KBM-7 (cell line): ENCODE data around the gene AGPAT1.
"Not testable (repeated sequence)": the region's sequence is repeated elsewhere in the genome, so short reads cannot be mapped to it uniquely, and the experiment has no call there.

Experiments
- DNase-seq: peaks from one replicate; pipeline ENCODE4 v3.0.0-alpha.2; 2015
- in situ Hi-C: fragments of 300-500 bp; cut with MboI; formaldehyde crosslinking; loops from 2 replicates; pipeline ENCODE4 v1.14.3; 2020; ENCODE audit warnings: low sequenced_read_pairs, low pct_unique_long_range_greater_than_20kb, mixed read lengths

Gene AGPAT1

DNA sequence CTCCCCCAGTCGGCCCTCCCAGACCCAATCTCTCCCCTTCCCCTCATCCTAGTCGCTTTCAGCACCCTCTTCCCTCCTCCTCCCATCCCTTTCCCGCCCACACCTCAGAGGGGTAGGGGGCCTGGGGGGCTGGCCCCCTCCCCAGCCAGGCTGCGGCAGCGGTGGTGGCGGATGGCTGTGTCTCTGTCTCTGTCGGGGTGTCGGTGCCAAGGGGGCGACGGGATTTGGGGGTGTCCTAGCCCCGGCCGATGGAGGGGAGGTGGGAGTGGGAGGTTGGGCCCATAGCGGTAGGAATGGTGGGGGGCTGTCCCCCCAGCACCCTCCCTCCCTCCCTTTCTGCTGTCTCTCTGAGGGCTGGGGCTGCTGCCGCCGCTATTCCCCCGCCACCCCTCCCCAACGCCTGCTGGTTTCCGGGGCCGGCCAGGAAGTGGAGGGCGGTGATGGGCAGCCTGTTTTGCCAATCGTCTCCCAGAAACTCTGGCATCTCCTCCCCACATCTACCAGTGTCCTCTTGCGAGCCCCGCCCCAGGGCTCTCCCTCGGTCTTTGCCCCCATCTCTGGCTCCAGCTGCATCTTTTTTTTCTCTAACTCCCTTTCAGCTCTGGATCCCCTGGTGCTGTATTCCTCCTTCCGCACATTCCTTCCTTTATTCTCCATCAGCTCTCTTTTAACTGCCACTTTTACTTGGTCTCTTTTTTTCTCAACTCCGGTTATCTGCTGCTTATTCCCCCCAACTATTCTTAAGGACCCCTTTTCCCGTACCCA lies at the start of gene AGPAT1:
TSS of gene AGPAT1 (minus strand) at position 374 of the 765 bp plus-strand sequence. CDS start 4,588 bp downstream, outside the sequence.
- in situ Hi-C loops, result no loop called here
- peak; percentile 98 for DNase-seq

DNA sequence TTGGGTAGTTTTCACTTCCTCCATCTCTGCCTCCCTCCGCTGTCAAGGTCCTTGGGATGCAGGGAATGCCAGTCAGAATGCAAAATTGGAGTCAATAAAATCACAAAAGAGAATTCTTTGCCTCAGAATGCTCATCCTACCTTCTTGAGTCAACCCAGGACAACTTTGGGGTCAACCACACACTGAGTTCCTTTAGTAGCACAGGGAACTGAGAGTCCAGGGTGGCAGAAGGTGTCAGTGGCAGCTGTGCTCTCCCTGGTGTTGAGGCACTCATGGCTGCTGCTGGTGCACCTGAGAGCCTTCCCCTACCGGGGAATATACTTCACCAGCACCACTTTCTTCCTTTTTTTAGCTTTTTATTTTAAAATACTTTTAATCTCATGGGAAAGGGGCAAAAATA lies 48.8 kb upstream of the AGPAT1 start:
- in situ Hi-C loops, result no loop called here
- DNase-seq, result no peak

DNA sequence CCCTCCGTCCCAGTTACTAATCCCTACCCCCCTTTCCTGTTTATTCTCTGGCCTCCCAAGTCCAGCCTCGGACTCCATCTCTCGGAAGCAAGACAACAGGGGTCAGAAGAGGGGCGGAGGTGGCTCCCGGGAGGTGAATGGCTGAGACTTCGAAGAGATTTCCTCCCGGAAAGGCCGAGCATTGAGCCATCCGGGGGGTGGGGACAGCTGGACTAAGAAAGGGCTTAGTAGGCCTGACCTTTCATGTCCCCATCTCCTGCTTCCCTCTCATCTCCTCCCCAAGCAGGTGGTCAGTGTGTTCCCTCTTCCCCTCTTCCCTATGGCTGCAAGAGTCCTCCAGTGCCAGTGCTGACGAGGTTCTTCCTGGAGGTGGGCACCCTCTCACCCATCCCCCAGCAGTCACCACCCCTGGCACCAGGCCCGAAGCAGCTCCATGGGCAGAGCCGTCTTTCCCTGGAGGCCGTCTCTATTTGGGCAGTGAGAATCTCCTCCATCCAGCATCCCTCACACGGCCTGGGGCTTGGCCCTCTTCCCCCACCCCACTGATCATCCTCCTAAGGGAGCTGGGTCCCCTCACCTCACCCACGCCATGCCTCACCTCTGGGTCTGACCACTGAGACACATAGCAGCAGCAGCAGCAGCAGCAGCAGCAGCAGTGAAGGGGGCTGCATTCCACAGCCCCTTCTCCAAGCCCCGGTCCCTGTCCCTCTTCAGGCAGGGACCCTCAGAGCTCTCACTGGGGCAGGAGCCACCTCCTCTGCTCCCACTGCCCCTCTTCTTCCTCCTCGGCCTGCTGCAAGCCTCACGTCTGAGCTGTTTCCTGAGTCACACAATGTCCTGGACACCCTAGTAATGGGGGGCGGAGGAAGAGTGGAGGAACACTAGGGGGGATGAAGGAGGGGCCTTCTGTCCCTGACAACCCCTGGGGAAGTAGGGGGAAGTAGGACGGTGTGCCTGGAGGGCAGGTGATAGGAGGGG lies 47.7 kb upstream of the AGPAT1 start, which contains the start of gene NOTCH4:
TSS of gene NOTCH4 (minus strand) at position 810 of the 978 bp plus-strand sequence. CDS start at position 671, 139 bp downstream.
- in situ Hi-C loops, result no loop called here
- DNase-seq, result no peak

DNA sequence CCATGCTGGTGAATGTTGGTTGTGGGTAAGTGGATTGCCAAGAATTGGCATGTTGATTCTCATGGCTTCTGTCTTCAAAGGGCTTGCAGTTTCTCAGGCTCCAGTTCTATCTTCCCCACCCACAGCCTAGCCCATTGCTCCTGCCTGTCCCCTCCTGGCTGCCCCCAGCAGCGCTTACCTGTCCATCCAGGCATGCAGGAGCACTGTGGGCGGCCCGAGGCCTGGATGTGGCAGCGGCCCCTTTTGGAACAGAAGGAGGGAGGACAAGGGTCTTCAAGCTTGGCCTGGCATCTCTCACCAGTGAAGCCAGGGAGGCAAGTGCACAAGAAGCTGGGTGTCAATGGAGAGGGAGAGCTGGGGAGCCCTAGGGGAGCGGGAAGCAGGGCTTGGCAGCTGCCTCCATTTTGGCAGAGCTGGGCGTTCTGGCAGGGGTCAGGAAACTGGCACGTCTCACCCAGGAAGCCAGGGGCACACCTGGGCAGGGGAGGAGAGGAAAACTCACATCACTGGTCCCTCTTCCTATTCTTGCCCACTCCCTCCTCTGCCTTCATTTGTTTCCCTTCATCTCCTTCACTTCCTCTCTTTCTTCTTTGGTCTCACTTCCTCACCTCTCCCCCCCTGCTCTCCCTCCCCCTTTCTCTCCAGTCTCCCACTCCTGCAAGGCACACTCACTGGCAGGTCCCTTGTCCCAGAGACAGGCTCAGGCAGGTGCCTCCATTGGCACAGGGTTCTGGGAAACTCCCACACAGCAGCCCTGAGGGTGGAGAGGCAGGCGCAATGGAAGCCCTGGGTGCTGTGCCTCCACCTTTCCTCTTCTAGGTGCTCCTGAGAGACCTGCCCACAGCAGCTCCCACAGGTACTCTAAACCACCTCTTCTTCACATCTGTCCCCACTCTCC lies 46.7 kb upstream of the AGPAT1 start:
- DNase-seq, result no peak
- in situ Hi-C loops, result no loop called here

- DNase-seq, result no peak
- in situ Hi-C loops, result no loop called here
Observed at GRCh38 chr6:32220021-32220420, 44.1 kb upstream of the AGPAT1 start.

GRCh38 chr6:32218167-32218566 lies 42.3 kb upstream of the AGPAT1 start:
- in situ Hi-C loops, result no loop called here
- no peak for DNase-seq

- in situ Hi-C loops, result no loop called here
- no peak for DNase-seq
Observed at GRCh38 chr6:32216998-32217397, 41.1 kb upstream of the AGPAT1 start.

DNA sequence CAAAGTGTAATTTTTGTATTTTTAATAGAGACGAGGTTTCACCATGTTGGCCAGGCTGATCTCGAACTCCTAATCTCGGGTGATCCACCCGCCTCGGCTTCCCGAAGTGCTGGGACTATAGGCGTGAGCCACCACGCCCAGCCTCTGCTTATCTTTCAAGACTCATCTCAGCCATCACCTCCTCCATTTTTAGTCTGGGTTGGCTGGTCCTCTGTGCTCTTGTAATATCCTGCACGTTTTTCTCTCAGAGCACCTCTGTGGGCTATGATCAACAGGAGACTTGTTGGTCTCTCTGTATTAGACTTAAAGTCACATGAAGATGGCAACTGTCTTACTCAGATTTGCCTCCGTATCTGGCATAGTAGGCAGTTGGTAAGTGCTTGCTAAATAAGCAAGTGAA lies 40.4 kb upstream of the AGPAT1 start:
- no peak for DNase-seq
- in situ Hi-C loops, result no loop called here

GRCh38 chr6:32215617-32216016 lies 39.7 kb upstream of the AGPAT1 start:
- DNase-seq, result no peak
- in situ Hi-C loops, result no loop called here

GRCh38 chr6:32214126-32214525 lies 38.2 kb upstream of the AGPAT1 start:
- in situ Hi-C loops, result no loop called here

DNA sequence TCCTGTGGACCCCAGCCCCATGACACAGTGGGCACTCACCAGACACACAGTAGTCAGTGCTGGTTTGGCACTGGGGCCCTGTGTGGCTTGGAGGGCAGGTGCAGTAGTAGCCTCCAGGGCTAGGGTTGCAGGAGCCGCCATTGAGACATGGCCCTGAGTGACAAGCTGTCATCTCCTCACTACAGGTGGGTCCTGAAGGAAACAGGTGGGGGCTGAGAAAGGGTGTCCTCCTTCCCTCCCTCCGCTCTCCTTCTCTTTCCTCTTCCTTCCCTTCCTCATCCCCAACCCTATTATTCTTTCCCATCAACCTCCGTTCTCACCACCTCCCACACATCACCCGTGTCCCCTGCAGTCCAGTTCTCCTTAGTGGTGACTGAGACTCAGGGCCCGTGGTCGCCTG lies 37.8 kb upstream of the AGPAT1 start:
- in situ Hi-C loops, result no loop called here
- no peak for DNase-seq

More at GRCh38 chr6:32214126-32214525, 38.2 kb upstream of the AGPAT1 start:
- DNase-seq, result peak; percentile 29

DNA sequence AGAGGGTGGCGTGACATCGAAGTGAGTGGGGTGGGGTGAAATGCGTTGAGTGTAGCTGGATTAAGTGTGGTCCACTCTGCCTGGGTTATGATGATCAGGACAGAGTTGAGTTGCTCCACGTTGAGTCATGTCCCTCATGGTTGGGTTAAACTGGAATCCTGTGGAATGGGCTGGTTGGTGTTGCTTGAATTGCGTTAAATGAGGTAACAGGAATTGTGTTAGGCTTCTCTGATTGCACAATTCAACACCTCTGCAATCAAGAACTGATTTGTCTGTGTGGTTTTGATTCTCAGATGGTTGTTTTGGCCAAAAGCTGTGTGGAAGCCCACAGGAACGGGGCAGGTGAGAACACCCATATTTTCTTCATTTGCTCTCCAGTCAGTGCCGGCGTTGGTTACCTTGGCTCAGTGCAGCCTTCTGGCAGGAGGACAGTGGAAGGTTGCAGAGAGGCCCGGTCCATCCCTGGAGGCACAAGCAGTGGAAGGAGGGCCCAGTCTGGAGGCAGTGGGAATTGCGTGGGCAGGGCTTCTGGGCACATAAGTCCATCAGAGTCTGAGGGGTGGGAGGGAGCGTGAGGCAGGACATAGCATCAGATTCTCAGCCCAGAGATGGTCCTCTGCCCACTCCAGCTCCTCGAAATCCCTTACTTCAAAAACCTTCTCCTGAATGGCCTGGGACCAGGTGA lies 36.3 kb upstream of the AGPAT1 start:
- no peak for DNase-seq
- in situ Hi-C loops, result no loop called here

DNA sequence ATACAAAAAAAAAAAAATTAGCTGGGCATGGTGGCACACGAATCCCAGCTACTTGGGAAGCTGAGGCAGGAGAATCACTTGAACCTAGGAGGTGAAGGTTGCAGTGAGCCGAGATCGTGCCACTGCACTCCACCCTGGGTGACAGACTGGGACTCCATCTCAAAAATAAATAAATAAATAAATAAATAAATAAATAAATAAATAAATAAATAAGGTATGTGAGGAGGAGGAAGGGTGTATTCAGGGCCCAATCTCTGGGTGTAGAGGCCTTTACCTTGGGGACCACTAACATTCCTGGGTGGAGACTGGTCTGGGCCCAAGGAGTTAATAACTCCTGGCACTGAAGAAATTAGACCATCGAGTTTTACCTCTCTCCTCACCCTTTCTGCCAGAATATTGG lies 35.5 kb upstream of the AGPAT1 start:
- in situ Hi-C loops, DNase-seq: not testable (repeated sequence)

- DNase-seq, result no peak
- in situ Hi-C loops, result no loop called here
Observed at GRCh38 chr6:32210191-32210601, 34.3 kb upstream of the AGPAT1 start.

DNA sequence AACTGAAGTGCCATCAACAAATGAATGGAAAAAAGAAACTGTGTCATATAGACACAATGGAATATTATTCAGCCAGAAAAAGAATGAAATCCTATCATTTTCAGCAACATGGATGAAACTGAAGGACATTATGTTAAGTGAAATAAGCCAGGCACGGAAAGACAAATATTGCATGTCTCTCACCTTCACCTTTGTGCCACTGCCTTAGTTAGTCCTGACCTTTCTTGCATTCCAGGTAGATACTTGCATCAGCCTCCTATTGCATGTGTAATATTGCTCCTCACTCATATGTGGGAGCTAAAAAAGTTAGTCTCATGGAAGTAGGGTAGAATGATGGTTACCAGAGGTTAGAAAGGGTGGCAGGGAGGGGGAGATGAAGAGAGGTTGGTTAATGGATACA lies 33.1 kb upstream of the AGPAT1 start:
- in situ Hi-C loops, result no loop called here
- no peak for DNase-seq

DNA sequence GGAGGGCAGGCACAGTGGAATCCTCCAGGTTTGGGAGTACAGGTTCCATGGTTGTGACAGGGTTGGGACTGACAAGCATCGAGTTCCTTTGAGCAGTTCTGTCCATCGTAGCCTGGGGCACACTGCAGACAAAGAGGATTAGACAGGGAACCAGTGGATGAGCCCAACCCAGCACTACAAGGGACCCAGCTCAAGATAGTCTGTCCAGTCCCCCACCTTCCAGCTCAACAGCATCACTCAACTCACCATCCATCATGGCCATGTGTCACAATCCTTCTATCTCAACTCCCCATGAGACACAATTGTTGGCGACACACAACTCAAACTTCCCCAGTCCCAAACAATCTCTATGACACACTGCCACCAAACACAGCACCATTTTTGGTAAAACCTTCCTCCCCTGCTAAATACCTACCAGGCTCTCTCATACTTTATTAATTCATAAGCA lies 28.4 kb upstream of the AGPAT1 start:
- in situ Hi-C loops, result no loop called here
- no peak for DNase-seq

DNA sequence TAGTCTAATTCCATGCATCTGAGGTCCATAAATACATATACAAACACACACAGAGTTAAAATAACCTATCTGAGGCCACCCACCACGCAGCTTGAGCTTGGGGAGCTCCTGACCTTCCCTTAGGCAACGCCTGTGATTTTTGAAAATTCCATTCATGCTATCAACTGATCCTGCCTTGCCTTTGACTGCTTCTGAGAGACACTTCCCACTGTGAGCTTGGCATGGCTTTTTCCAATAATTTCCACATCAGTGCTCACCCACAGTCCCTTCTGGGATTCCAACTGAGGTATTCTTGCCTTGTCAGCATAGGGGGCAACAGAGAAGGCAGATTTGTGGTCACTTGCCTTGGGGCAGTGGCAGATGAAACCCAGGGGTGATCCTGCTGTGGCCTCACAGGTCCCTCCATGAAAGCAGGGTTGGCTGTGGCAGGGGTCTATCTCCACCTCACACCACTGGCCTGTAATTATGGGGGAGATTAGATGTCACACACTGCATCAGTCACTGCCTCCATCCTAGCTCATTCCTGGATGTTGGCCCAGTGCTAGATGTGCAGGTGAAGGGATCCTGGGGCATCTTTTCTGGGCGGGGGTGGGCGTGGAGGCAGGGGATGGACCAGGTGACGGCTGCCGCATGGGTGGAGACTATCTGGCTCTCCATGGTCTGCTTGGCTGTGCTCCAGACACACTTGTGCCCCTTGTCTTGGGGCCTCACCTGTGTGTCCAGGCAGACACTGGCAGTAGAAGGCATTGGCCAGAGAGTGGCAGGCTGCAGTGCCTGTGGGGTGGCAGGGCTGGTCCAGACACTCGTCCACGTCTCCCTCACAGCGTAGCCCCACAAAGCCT lies 27.8 kb upstream of the AGPAT1 start:
- in situ Hi-C loops, result no loop called here
- DNase-seq, result no peak

DNA sequence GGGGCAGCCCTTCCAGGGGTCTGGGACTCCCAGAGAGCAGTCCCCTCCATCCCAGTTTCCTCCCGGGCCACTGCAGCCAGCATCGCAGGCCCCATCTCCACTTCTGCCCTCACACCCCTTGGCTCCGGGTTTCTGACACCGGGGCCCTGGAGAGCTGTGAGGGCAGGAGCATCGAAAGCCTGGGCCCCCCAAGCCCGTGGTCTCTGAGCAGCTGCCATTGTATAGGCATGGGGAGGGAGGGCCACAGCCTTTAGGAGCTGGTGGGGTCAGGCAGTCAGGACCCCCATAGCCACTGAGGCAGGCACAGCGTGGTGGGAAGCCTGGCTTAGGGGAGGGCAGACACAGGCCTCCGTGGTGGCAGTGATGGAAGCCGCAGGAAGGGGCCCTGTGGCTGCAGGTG lies 26.3 kb upstream of the AGPAT1 start:
- DNase-seq, result no peak
- in situ Hi-C loops, result no loop called here
